Fibroblast of the conjunctiva (primary cell): ENCODE data around the gene CCL5.

ENCODE experiments used
- DNase-seq: peaks from one replicate; pipeline ENCODE4 v3.0.0-alpha.2; 2010; ENCODE audit warnings: low read depth

CCL5 gene

DNA sequence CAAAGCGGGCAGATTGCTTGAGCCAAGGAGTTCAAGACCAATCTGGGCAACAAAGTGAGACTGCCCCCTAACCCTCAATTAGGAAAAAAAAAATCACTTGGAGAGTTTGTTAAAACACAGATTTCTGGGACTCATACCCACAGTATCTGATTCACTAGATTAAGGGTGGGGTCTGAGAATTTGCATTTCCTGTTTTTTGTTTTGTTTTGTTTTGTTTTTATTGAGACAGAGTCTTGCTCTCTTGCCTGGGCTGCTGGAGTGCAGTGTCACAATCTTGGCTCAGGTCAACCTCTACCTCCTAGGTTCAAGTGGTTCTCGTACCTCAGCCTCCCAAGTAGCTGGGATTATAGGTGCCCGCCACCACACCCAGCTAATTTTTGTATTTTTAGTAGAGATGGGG is 12.6 kb downstream of the CCL5 start:
- no peak for DNase-seq

GRCh38 chr17:35866341-35866950 is 13.7 kb downstream of the CCL5 start:
- no peak for DNase-seq

GRCh38 chr17:35865412-35866340 is 14.5 kb downstream of the CCL5 start:
- peak; percentile 18 for DNase-seq

- DNase-seq: no peak
These were observed 15.3 kb downstream of the CCL5 start for GRCh38 chr17:35864853-35865252.

DNA sequence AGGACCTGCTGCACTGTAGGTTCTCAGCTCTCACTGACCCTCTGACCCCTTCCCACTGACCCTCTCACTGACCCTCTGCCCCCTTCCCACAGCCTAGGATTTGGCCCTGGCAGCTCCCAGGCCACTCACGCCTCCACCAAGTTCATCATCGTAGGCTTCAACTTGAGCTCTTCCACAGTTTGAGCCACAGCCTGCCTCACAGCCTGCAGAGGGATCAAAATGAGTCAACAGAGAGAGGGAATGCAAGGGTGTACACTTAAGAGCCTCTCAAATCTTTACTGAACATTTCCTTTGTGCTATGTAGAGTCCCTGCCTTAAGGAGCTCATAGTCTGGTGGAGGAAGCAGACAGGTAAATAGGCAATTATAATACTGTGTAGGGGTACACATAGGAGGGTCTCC is 23.6 kb downstream of the CCL5 start:
- DNase-seq: no peak

DNA sequence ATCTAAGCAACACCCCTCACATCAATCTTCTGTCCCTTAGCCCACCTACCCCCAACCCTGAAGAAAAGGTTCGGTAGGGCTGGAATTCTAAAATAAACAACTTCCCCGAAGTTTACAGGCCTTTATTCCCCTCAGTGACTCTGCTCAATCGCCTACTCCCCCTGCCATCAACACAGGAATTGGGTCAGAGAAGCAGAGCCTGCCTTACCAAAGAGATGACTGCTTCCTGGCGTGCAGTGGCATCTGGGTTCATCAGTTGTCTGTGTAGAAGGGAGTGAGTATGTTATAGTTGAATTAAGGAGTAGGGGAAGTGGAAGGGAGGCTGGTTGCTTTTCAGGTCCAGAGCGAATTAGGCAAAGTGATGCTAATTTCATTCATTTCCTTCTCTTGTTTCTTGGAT is 24.2 kb downstream of the CCL5 start:
- DNase-seq: no peak

DNA sequence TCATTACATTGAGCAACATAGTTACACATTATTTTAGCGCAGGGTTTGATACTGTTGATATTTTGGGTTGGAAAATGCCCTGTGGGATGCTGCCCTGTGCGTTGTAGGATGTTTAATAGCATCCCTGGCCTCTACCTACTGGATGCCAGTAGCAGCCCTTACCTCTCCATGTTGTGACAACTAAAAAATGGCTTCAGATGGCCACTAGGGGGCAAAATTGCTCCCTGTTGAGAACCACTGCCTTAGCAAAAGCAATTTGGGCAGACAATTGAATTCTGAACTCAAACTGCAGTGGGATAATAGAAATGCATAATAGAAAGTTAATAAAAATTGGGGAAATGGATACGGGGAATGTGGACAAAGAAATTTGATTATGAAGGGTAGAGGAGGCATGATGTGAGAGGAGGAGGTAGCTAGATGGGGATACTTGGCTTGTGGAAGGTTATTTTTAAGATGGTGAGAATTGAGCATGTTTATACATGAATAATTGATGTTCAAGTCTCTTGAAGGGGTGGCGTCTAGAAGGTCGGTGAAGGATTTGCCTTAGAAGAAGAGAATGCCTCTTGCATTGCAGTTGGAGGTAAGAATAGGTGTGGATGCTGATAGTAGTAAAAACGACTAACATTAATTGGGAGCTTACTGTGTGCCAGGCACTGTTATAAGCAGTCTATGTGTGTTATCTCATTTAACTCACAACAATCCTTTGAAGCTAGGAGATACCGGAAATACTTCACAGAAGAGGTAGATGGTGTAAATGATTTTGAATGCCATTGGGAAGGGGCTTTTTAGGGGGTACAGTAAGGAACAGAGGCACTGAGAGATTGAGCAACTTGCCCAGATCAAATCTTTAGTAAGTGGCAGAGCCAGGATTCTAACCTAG is 30.5 kb downstream of the CCL5 start:
- peak; percentile 70 for DNase-seq

DNA sequence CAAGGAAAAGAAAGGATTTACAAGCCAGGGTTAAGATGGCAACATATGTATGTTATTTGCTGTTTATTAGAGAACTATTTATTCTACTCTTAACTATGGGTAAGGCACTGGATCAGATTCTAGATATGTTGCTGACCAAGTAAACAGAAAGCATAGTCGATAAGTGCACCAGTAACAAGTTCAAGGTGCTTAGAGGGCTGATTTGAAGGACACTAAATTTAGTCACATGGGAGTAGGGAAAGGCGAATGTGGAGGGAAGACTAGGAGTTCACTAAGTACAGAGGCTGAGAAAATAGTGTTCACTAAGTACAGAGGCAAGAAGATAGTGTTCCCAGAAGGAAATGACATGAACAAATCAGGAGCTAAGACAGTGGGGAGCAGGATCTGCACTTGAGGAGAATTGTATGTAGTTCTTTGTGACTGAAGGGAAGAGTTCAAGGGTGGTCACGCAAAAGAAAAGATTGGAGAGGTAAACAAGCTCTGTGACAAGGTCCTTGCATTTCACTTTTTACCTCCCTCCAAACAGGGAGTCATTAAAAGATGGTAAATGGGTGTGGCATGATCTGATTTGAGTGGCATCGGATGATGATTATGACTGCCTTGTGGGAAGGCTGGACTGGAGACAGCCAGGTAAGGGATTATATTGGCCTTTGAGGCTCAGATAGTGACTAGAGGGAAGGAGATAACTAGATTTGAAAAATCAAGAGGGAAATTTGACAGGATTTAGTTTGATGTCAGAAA is 32.4 kb downstream of the CCL5 start:
- no peak for DNase-seq

DNA sequence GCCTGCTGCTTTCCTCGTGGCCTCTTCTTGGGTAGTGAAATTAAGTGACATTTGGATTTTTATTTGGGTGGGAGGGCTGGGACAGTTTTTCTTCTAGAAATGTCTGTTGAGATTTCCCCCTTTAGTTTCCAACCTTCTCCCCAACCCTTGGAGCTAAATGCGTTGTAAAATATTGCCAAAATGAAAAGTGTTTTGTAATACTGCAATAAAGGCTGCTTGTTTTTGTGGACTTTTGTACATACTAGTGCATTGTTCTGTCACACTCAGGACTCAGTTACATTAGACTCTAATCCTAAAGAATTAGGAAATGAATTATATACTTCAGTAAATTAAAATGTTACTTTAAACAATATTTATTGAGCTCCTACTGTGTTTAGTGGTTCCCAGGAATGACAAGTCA is 33.2 kb downstream of the CCL5 start:
- DNase-seq: no peak

DNA sequence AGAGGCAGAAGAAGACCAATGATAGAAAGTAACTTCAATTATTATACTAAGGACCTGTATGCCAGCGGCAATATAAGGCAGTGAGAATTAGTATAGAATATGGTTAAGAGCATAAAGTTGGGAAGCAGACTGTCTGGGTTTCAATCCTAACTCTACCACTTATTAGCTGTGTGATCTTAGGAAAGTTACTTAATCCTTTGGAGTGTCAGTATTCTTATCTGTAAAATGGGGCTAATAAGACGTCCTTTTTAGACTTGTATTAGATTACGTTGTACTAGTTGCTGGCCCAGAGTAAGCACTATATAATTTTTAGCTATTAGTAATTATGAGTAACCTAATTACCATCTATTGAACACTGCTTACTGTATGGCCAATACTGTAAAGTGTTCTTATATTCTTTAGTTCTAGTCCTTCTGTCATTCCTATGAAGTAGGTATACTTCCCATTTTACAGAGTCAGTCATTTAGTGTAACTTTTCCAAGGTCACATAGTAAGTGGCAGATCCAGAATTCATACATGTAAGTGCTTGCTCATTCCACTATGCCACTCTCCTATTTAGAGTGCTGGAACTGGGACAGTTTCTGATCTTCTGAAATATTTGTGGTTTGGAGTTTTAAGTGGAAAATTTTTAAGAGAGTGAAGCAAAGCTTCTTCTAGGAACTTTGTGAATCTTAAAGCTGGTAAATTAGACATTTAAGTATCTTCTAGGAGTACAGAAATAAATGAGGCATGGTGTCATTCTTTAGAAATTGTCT is 33.9 kb downstream of the CCL5 start:
- no peak for DNase-seq

DNA sequence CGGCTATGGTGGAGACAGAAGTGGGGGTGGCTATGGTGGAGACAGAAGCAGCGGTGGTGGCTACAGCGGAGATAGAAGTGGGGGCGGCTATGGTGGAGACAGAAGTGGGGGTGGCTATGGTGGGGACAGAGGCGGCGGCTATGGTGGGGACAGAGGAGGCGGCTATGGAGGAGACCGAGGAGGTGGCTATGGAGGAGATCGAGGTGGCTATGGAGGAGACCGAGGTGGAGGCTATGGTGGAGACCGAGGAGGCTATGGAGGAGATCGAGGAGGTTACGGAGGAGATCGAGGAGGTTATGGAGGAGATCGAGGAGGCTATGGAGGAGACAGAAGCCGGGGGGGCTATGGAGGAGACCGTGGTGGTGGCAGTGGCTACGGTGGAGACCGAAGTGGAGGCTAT is 35.6 kb downstream of the CCL5 start:
- no peak for DNase-seq

GRCh38 chr17:35843698-35844097 is 36.5 kb downstream of the CCL5 start:
- DNase-seq: no peak

DNA sequence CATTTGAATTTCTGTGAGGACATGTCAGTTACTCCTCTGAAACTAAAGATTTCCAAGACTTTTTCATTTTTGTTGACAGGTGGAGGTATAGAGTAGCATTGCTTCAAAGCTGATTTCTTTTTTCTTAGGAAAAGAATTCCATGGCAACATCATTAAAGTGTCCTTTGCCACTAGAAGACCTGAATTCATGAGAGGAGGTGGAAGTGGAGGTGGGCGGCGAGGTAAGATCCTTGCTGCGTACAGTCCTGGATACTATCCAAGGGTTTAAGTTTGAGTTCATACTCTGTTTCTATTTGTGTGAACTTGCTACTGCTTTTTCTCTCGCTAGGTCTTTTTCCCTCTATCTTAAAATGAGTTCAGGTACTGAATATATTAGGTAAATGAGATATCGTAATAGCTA is 37.9 kb downstream of the CCL5 start:
- no peak for DNase-seq

GRCh38 chr17:35841505-35841904 is 38.7 kb downstream of the CCL5 start:
- no peak for DNase-seq

- DNase-seq: no peak
These were observed 39.1 kb downstream of the CCL5 start for GRCh38 chr17:35841101-35841500.

- DNase-seq: no peak
These were observed 55.0 kb downstream of the CCL5 start for GRCh38 chr17:35825206-35825605.
